NCI-H2227 (cell line): ENCODE results near the gene STEAP3.
A peak's percentile ranks its signal among the peaks of the same experiment; 100 is the strongest.

Source experiments
- DNase-seq: peaks from one replicate; lab custom pipeline; 2025; ENCODE audit not compliant: unreplicated experiment; lab: John Stamatoyannopoulos, UW

Gene STEAP3

GRCh38 chr2:119225105-119225865, 1.7 kb downstream of the STEAP3 start:
- DNase-seq, result no peak

- no peak for DNase-seq
These were observed 2.3 kb downstream of the STEAP3 start for GRCh38 chr2:119225926-119226325.

- no peak for DNase-seq
These were observed 3.7 kb downstream of the STEAP3 start for GRCh38 chr2:119227346-119227745.

DNA sequence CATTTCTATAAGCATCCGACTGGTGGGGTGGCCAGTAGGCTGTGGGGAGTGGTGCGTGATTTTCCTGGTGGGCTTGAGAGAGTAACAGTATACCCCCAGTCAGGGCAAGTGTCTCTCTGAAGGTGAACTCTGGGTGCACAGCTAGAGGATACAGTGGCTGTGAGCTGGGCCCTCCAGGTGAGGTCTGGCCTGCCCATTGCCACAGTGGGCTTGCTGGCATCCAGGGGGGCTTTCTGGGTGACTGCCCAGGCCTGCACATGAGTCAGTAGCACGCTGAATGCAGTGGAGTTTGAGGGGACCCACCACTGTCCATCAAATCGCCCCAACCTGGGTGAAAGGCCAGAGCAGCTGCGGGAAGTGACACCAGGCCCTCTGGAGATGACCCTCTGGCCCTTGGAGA, 4.5 kb downstream of the STEAP3 start:
- no peak for DNase-seq

DNA sequence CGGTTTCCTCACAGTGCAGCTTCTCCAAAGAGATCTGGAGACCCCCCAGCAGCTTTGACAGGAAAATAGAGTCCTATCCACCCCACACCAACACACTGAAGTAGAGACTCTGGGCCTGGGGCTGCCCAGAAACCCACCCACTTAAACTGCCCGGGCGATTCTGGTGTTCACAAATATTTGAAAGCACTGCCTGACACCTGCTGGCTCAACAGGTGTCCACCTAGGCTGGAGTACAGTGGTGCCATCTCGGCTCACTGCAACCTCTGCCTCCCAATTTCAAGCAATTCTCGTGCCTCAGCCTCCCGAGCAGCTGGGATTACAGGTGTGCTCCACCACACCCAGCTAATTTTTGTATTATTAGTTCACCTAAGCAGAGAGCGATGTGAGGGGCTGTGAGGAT, 5.3 kb downstream of the STEAP3 start:
- DNase-seq, result no peak

- DNase-seq, result no peak
These were observed 6.1 kb downstream of the STEAP3 start for GRCh38 chr2:119229716-119230115.

DNA sequence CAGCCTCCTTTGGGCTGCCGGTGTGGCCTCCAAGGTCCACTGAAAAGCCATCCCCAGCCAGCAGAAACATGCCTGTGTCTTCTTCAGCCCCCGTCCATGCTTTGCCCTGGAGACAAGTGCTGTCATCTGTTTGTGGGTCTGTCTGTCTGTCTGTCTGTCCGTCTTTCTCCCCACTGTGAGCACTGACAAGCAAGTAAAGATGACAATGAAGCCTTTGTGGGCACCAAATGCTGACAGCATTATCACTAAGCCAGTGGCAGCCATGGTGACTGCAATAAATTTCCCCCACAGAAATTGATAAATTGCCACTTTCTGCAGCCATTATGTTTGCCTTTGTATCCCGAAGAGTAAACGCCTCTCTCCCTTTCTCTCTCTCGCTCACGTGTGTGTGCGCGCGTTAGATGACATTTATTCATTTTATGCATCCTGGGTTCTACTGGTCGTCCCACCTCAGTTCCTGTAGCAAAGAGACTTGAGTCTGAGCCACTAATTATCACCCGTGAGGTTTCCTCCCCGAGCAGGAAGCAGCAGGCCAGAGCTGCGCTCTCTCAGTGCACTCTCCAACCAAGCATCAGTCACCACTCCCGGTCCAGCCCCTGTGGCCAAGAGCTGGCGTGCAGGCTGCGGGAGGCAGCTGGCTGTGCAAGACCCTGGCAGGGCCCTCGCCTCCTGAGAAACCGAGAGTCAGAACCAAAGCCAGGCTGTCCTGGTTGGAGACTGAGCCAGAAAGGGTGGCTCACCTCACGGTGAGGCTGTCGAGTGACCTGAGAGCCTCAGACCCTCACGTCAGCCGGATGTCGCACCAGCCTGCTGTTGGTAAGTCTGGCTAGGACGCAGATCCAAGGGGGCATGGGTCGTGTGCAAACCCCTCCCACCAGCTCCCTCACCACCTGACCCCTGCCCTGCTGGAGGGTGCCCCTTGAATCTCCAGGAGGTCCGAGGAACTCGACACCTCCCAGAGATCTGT, 6.9 kb downstream of the STEAP3 start:
- DNase-seq, result peak; percentile 57

DNA sequence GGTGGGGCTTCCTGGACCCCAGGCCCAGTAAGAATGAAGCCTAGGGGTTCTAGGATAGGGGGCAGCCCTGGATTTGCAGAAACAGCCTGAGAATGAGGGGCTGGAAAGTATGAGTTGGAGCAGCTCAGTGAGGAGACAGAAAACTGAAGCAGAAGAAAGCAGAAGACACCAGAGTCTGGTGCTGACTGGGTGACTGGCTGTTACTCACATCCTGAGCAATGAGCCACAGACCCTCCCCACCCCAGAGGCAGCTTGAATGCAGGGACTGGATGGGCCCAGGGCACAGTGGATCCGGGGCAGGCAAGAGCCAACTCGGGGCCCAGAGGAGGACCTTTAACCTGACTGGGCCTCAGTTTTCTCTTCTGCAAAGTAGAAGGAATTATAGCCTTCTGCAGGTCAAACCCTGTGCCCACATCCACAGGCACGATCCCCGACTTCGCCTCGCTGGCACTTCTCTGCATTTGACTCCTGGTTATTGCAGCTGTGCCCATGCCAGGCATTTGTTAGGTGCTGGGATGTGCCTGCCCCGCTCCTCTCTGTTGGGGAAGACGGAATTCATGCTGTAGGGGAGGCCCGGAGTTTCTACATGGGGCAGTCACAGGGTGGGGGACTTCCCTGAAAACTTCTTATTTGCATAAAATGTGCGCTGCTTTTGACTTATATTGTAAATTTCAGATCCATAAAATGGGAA, 8.5 kb downstream of the STEAP3 start:
- no peak for DNase-seq

GRCh38 chr2:119232666-119232993, 9.0 kb downstream of the STEAP3 start:
- no peak for DNase-seq

DNA sequence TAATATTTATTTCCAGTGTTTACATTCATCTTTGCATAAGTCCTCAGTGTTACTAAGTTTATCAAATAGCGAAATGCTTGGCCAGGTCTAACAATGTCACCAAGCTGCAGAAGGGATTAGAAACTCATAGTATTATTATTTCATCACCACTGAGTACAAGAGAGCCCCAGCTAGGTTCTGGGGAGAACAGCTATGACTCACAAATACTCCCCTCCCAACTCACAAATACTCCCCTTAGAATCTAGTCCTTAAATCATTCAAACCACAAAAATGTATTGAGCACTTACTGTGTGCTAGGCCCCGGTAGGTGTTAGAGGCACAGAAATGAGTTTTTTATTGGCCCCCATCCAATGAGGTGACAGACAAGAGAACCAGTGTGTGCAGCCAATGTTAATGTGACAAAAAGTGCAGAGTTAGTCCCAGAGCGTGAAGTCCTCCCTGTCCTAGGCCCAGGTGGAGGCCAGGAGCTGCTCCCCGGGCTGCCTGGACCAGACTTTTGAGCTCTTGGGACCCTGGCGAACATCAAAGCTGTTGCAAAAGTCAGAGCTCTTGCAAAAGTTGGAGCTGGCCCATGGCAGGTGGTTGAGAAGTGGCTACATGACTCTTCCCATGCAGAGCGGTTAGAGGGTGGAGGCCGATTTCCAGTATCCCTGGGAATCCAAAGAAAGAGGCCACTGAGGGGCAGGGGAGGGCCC, 9.8 kb downstream of the STEAP3 start:
- no peak for DNase-seq

DNA sequence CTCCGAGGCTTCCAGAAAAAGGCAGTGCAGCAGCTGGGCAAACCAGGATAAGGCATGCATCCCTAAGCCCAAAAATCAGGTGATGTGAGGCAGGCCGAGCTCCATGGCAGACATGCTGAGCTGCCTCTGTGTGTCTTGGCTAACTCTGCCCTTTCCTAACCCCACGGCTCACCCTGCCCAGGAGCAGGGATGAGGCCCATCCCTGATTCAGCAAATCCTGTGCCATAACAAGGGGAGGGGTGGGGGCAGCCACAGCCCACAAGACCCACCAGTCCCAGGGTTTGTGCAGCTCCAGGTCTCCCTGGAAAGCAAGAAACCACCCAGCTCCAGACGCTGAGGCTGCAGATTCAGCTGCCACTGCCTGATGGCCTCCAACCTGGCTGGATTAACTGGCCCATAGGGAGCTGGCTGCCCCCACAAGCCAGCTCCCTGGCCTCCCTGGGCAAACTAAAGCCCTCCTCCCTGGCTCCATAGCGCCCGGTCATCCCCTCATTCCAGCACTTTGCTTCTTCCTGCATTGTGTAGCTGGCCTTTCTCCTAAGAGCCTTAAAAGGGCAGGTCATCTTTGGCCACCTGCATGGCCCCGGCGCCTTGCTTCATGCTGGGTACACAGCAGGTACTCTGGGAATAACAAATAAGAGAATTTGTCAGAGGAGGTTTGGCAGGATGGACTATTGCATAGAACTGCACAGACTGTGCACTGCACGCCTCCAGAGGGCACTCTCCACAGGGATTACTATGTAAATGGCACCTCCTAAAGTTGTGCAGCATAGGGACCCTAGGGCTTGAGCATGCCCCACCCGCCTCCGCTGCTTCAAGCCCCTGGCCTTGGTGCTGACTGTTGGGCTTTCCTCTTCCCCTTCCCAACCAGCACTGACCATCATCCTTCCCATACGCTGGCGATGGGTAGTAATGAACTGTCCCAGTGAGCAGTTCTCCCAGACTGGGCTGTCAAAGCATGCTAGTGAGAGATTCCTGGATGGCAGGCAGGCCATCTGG, 10.7 kb downstream of the STEAP3 start:
- no peak for DNase-seq

DNA sequence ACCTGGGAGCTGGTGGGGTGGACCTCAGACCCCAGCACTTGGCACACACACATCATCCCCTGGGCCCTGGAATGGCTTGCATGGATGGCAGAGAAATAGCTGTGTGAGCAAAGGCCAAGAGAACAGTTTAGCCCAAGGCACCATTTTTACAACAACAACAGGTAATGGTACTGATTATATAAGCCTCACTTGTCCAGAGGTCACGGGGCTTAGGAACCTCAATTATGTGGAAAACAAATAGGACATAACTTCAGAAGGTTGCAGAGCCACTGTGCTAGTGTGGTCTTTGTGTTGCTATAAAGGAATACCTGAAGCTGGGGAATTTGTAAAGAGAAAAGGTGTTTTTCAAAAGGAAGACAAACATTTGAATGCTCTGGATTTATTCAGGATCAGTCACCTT, 13.2 kb downstream of the STEAP3 start:
- no peak for DNase-seq

DNA sequence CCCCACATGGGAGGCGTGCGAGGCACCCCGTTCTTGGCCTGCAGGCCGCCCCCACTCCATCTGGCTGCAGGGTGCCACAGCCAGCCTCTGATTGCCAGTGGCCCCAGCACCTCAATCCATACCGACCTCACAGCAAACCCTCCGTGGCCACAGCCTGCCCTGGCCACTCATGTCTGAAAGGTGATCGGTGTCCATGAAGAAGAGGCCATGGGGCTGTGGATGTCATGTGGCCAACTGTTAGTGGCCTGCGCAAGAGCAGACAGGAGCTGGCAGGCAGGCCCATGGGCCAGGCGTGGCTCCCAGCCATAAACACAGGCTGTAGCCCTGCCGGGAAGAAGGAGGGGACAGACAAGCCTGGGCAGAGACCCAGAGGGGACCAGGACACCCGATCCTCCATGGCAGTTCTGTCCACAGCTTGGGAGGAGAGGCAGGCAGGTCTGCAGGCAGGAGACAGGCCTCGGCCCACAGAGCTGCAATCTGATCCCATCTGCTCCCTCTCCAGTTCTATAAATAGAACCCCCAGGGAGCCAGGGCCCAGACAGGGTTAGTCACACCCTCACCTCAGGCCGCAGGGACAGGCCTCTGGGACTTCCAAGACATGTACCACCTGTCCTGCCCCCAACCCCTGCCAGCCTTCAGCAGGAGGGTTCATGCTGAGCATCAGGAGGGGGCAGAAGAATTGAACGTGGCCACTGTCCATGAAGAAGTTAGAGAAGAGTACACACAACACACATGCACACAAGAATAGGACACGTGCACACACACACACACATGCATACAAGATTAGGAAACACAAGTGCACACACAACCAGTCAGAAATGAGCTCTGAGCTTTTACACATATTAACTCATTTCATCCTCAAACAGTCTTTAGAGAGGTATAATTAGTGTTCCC, 16.9 kb downstream of the STEAP3 start:
- DNase-seq, result peak; percentile 30

DNA sequence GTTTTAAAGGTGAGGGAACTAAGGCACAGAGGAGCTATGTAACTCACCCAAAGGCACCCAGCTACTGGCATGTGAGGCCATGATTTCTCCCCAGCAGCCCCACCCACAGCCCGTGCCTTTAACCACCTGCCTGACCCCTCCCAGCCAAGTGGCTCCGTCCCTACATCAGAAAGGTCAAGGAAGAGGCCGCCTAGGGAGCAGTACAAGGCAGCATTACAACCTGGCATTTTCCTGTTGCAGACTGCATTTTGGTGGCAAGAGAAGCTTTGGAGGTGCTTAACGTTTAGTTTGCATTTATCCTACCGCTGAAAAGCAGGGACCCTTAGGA, 17.5 kb downstream of the STEAP3 start:
- no peak for DNase-seq

DNA sequence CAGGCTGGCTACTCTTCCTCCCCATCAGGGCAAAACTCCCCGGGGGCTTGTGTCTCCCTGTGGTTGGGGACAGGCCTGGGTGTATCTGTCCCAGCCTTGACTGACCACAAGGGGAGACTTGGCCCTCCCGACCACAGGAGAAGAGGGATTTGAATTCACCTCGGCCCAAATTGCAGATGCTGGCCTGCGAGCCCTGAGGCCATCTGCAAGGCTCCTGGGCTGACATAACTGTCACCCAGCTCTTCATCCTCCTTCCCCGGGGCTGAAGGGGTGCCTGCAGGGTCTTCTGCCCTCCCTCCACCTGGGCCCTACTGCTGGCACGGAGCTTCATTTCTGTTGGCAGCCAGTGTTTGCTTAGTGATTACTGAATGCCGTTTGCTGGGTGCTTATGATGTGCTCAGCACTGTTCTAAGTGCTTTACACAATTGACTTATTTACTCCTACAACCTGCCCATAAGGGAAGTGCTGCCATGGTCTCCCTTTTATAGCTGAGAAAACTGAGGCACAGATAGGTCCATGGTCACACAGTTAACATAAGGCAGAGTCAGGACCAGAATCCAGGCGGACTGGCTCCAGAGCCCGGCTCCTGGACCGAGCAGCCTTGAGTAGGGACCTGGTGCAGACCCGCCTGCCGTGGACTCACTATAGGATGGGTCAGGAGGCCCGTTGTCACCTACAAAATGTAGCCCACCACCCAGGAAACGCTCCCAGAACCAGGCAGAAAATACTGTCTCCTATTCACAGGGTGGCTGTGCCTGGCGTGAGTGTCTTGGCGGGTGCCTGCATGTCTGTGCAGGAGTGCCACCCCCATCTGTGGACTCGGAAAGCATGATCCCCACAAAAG, 18.9 kb downstream of the STEAP3 start:
- no peak for DNase-seq

GRCh38 chr2:119243621-119244020, 20.0 kb downstream of the STEAP3 start:
- DNase-seq, result no peak

- DNase-seq, result no peak
These were observed 21.6 kb downstream of the STEAP3 start for GRCh38 chr2:119245076-119245840.
